IMR-90 (cell line): ENCODE results near the gene SLC6A6. TPM values are rescaled to one million over a fixed set of nuclear protein-coding genes. Genes with fewer than 3 reads are reported as not detected.

Source experiments
- ATAC-seq: fragments of 200-7000 bp; cut with Tn5 transposase; 2 replicates; pipeline ENCODE4 v1.9.1; 2020; ENCODE audit warnings: low read depth, mild to moderate bottlenecking, moderate library complexity
- BruUV-seq: library from RNA; stranded (reverse); fragments of 400-500 nt; replicated peaks from 2 replicates; lab custom pipeline; 2021; lab: Mats Ljungman, UMichigan
- CTCF ChIA-PET: fragments of 300-600 bp; formaldehyde crosslinking; extraction: SDS; loops from one replicate; lab custom pipeline; 2021; ENCODE audit warnings: antibody characterized with exemption; lab: Yijun Ruan, JAX
- POLR2A ChIA-PET: fragments of 300-600 bp; sonication (Branson Sonifier 250); formaldehyde crosslinking; loops from one replicate; lab custom pipeline; 2022; ENCODE audit warnings: antibody characterized with exemption; ENCODE audit not compliant: unreplicated experiment; lab: Charles Lee
- DNase-seq: peaks from one replicate; pipeline ENCODE4 v3.0.0; 2013
- H2AFZ ChIP-seq: replicated peaks from 2 replicates; pipeline ENCODE3; 2013; ENCODE audit warnings: low read length, mild to moderate bottlenecking; ENCODE audit not compliant: poor library complexity
- H2AK5ac ChIP-seq: 2 replicates; pipeline ENCODE4 v1.6.1; 2013; ENCODE audit warnings: low read depth, low read length, inconsistent platforms
- H2AK9ac ChIP-seq: replicated peaks from 2 replicates; pipeline ENCODE3; 2013; ENCODE audit warnings: mild to moderate bottlenecking, low read depth, low read length, moderate library complexity; ENCODE audit not compliant: poor library complexity
- H2BK120ac ChIP-seq: 2 replicates; pipeline ENCODE4 v1.6.1; 2013; ENCODE audit warnings: low read depth, low read length, inconsistent platforms
- H2BK15ac ChIP-seq: 3 replicates; pipeline ENCODE4 v1.6.1; 2013; ENCODE audit warnings: low read depth, low read length, inconsistent platforms
- H2BK20ac ChIP-seq: 2 replicates; pipeline ENCODE4 v1.6.1; 2013; ENCODE audit warnings: low read depth, mild to moderate bottlenecking, inconsistent platforms, low read length, moderate library complexity
- H2BK5ac ChIP-seq: 2 replicates; pipeline ENCODE4 v1.6.1; 2013; ENCODE audit warnings: mild to moderate bottlenecking, low read depth, low read length, inconsistent platforms; ENCODE audit not compliant: poor library complexity, severe bottlenecking
- H3K14ac ChIP-seq: replicated peaks from 2 replicates; pipeline ENCODE4 v1.6.1; 2013; ENCODE audit warnings: low read depth, low read length, inconsistent platforms
- H3K18ac ChIP-seq: 2 replicates; pipeline ENCODE4 v1.6.1; 2013; ENCODE audit warnings: low read depth, low read length, control low read depth
- H3K23ac ChIP-seq: 2 replicates; pipeline ENCODE4 v1.6.1; 2013; ENCODE audit warnings: low read depth, low read length, inconsistent platforms
- H3K27ac ChIP-seq: 2 replicates; pipeline ENCODE4 v1.5.1; 2013; ENCODE audit warnings: mild to moderate bottlenecking, control low read depth, low read length; ENCODE audit not compliant: insufficient read depth
- H3K27me3 ChIP-seq: 2 replicates; pipeline ENCODE4 v1.6.1; 2013; ENCODE audit warnings: low read length; ENCODE audit not compliant: control insufficient read depth, insufficient read depth
- H3K36me3 ChIP-seq: 2 replicates; pipeline ENCODE4 v1.6.1; 2013; ENCODE audit warnings: low read length, mixed read lengths; ENCODE audit not compliant: control insufficient read depth, insufficient read depth
- H3K4ac ChIP-seq: 2 replicates; pipeline ENCODE4 v1.6.1; 2013; ENCODE audit warnings: low read depth, low read length, inconsistent platforms
- H3K4me1 ChIP-seq: 2 replicates; pipeline ENCODE4 v1.6.1; 2013; ENCODE audit warnings: low read length, mixed read lengths; ENCODE audit not compliant: control insufficient read depth, insufficient read depth
- H3K4me2 ChIP-seq: 2 replicates; pipeline ENCODE4 v1.6.1; 2013; ENCODE audit warnings: low read depth, mild to moderate bottlenecking, control low read depth, low read length, moderate library complexity
- H3K4me3 ChIP-seq: 2 replicates; pipeline ENCODE4 v1.5.1; 2013; ENCODE audit warnings: low read depth, mild to moderate bottlenecking, control low read depth, low read length, moderate library complexity; ENCODE audit not compliant: insufficient read depth
- H3K56ac ChIP-seq: 2 replicates; pipeline ENCODE4 v1.6.1; 2013; ENCODE audit warnings: low read length, inconsistent platforms; ENCODE audit not compliant: insufficient read depth; ENCODE audit errors: extremely low read depth
- H3K79me1 ChIP-seq, 2 experiments: 2 replicates each; pipeline ENCODE4 v1.6.1; 2013; ENCODE audit warnings: low read length in 2 of 2, inconsistent platforms in 1 of 2, low read depth in 1 of 2
- H3K9ac ChIP-seq: 2 replicates; pipeline ENCODE4 v1.6.1; 2013; ENCODE audit warnings: low read depth, low read length, control low read depth
- H3K9me1 ChIP-seq: 2 replicates; pipeline ENCODE4 v1.6.1; 2013; ENCODE audit warnings: low read length, inconsistent platforms; ENCODE audit not compliant: insufficient read depth
- H3K9me3 ChIP-seq: 2 replicates; pipeline ENCODE4 v1.6.1; 2013; ENCODE audit warnings: low read length; ENCODE audit not compliant: control insufficient read depth, insufficient read depth
- H4K20me1 ChIP-seq: 2 replicates; pipeline ENCODE4 v1.6.1; 2013; ENCODE audit warnings: low read length, inconsistent platforms; ENCODE audit not compliant: insufficient read depth
- H4K5ac ChIP-seq: 2 replicates; pipeline ENCODE4 v1.6.1; 2013; ENCODE audit warnings: mild to moderate bottlenecking, low read depth, low read length, control low read depth
- H4K8ac ChIP-seq, 2 experiments: 2 replicates each; pipeline ENCODE4 v1.6.1; 2013; ENCODE audit warnings: low read depth in 2 of 2, low read length in 2 of 2, control low read depth in 1 of 2, inconsistent platforms in 1 of 2
- H4K91ac ChIP-seq: 2 replicates; pipeline ENCODE4 v1.6.1; 2013; ENCODE audit warnings: low read depth, low read length, inconsistent platforms; ENCODE audit not compliant: insufficient read depth
- BHLHE40 ChIP-seq: fragments of 150-350 bp; IDR thresholded peaks from 2 replicates; pipeline ENCODE4 v1.6.1; 2016; ENCODE audit warnings: mild to moderate bottlenecking, low read depth, low read length
- CEBPB ChIP-seq: IDR thresholded peaks from 2 replicates; pipeline ENCODE4 v1.6.1; 2012; ENCODE audit warnings: low read depth, low read length, improper control_type of control experiment
- CHD1 ChIP-seq: IDR thresholded peaks from 2 replicates; pipeline ENCODE4 v1.6.1; 2012; ENCODE audit warnings: low read depth, low read length, improper control_type of control experiment
- FOS ChIP-seq: fragments of 150-350 bp; IDR thresholded peaks from 2 replicates; pipeline ENCODE4 v1.6.1; 2016; ENCODE audit warnings: low read depth, low read length
- MAFK ChIP-seq: IDR thresholded peaks from 2 replicates; pipeline ENCODE4 v1.6.1; 2012; ENCODE audit warnings: low read depth, low read length, improper control_type of control experiment
- MAZ ChIP-seq: IDR thresholded peaks from 2 replicates; pipeline ENCODE4 v1.6.1; 2012; ENCODE audit warnings: low read depth, mild to moderate bottlenecking, low read length, improper control_type of control experiment, moderate library complexity, borderline replicate concordance
- MXI1 ChIP-seq: IDR thresholded peaks from 2 replicates; pipeline ENCODE4 v1.6.1; 2012; ENCODE audit warnings: low read depth, mild to moderate bottlenecking, low read length, moderate library complexity, borderline replicate concordance
- NFE2L2 ChIP-seq: fragments of 150-350 bp; IDR thresholded peaks from 2 replicates; pipeline ENCODE4 v1.6.1; 2016; ENCODE audit warnings: low read depth, mild to moderate bottlenecking, low read length
- RAD21 ChIP-seq: IDR thresholded peaks from 2 replicates; pipeline ENCODE4 v1.6.1; 2012; ENCODE audit warnings: low read length, improper control_type of control experiment
- RCOR1 ChIP-seq: IDR thresholded peaks from 2 replicates; pipeline ENCODE4 v1.6.1; 2012; ENCODE audit warnings: mild to moderate bottlenecking, low read length, improper control_type of control experiment; ENCODE audit not compliant: insufficient replicate concordance
- SMC3 ChIP-seq: fragments of 150-350 bp; IDR thresholded peaks from 2 replicates; pipeline ENCODE4 v1.6.1; 2016; ENCODE audit warnings: low read depth, mild to moderate bottlenecking, antibody characterized with exemption, low read length, moderate library complexity
- WGBS, 2 experiments: methylation state at CpG; one replicate each; pipeline versions ENCODE4 v1.1.5 to v1.1.7; 2013; ENCODE audit warnings: missing lambda C conversion rate in 2 of 2; ENCODE audit not compliant: insufficient read length in 1 of 2; ENCODE audit errors: extremely low coverage in 2 of 2; 5-methylcytosine and 5-hydroxymethylcytosine counted together
- dilution Hi-C: fragments of 300-500 bp; cut with HindIII; formaldehyde crosslinking; loops from one replicate; pipeline ENCODE4 v1.14.3; 2018; ENCODE audit warnings: low sequenced_read_pairs; ENCODE audit not compliant: unreplicated experiment
- in situ Hi-C: fragments of 300-500 bp; cut with MboI; formaldehyde crosslinking; loops from 3 replicates; pipeline ENCODE4 v1.14.3; 2019; ENCODE audit warnings: low sequenced_read_pairs, inconsistent platforms, mixed read lengths
- intact Hi-C: fragments of 100-400 bp; cut with micrococcal nuclease; formaldehyde crosslinking; loops from 2 replicates; pipeline ENCODE4 v1.10.0; 2022
- polyA plus RNA-seq, 3 experiments: library from polyadenylated mRNA; depleted of rRNA; stranded (reverse); fragments of >200 nt; gene quantifications; 2 replicates each; pipeline ENCODE4 v1.2.3, GENCODE V29; 2012; ENCODE audit warnings: low replicate concordance in 1 of 3
- total RNA-seq: library from RNA; depleted of rRNA; stranded (reverse); fragments of >200 nt; gene quantifications from 2 replicates; pipeline ENCODE4 v1.2.3, GENCODE V29; 2012
- TF ChIP-seq, protein P1 (sequence below): fragments of 150-350 bp; IDR thresholded peaks from 2 replicates; pipeline ENCODE4 v1.6.1; 2016; ENCODE audit warnings: low read depth, mild to moderate bottlenecking, low read length, moderate library complexity, borderline replicate concordance
- TF ChIP-seq, protein P2 (sequence below): conservative IDR thresholded peaks from 2 replicates; pipeline ENCODE4 v1.5.1; 2012; ENCODE audit warnings: mild to moderate bottlenecking, low read depth, low read length, improper control_type of control experiment
- TF ChIP-seq, protein P3 (sequence below): fragments of 150-350 bp; IDR thresholded peaks from 2 replicates; pipeline ENCODE4 v1.6.1; 2017; ENCODE audit warnings: mild to moderate bottlenecking, antibody characterized with exemption, low read length, low read depth

The SLC6A6 gene
- total and polyA plus RNA-seq, 2 of the 4 experiments (the other 2 are of a cell fraction) = 29.9 to 39.4 TPM

DNA sequence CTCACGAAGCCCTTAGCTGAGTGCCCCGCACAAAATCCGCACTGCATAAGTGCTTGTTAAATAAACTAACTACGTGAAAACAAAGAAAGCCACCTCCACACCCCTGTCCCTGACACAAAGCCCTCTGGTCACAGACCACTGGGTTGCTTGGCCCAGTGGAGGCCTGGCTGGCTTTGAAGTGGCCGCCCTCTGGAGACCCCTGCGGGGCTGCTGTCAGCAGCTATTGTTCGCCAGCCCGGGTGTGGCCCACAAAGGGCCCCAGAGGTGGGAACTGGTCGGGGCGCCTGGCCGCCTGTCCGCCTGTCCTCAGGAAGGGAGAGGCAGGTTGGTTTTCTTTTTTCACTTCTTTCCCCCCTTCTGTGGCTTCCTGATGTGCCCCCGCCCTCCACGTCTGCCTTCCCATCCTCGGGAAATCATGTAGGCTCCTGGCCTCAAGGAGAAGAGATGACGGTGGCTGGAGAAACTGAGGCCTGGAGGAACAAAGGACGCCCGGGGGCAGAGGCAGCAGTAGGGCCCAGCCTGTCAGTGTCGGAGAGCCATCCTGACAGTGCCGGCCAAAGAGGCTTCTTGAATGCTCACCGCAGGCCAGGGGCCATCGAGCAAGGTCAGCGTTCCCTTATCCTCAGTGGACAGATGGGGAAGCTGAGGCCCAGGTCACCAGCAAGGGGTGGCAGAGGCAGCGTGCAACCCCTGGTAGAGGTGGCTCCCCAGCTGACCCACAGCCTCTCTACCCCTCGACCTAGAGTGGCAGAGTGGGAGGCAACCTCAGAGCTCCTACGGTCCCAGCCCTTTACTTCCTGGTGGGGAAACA, 61.1 kb downstream of the SLC6A6 start:
- Histone ChIP-seq H3K36me3 (peaks cover 50% of the 10 kb centered on the region), H2BK5ac (no peak overlapping the region), H4K91ac (no peak overlapping the region), H3K9ac (no peak overlapping the region), H3K4me3 (no peak overlapping the region), H3K27me3 (no peaks in the 10 kb centered on the region), H2BK20ac (no peak overlapping the region), H3K79me1 (peaks cover 6 to 9% of the 10 kb centered on the region in 2 experiments; a peak in 2 of 4 replicates), H3K4me1 (peaks cover 11% of the 10 kb centered on the region; the same call in 1 of the 2 replicates), H3K56ac (no peak overlapping the region), H2BK15ac (no peak overlapping the region), H3K4ac (no peak overlapping the region), H3K27ac (no peak overlapping the region), H4K8ac (no peak overlapping the region), H4K5ac (no peak overlapping the region), H3K4me2 (no peak overlapping the region), H2AFZ (no peak overlapping the region), H2AK5ac (no peak overlapping the region), H3K14ac (no peak overlapping the region), H3K9me3 (no peaks in the 10 kb centered on the region), H2AK9ac (no peak overlapping the region), H2BK120ac (no peak overlapping the region), H3K9me1 (peaks cover 16% of the 10 kb centered on the region), H4K20me1 (no peaks in the 10 kb centered on the region), H3K23ac (no peak overlapping the region), H3K18ac (no peak overlapping the region)
- WGBS, 2 experiments = 86% methylated on average over 14 of the region's 26 CpGs; no CpG with 5 or more reads in 1 of the 2 experiments
- TF ChIP-seq MAZ (no peak), MXI1 (no peak), SMC3 (no peak), BHLHE40 (no peak), RCOR1 (no peak), FOS (no peak), RAD21 (no peak), MAFK (no peak), CHD1 (no peak), CEBPB (no peak), NFE2L2 (no peak)
- TF ChIP-seq, protein P1, sequence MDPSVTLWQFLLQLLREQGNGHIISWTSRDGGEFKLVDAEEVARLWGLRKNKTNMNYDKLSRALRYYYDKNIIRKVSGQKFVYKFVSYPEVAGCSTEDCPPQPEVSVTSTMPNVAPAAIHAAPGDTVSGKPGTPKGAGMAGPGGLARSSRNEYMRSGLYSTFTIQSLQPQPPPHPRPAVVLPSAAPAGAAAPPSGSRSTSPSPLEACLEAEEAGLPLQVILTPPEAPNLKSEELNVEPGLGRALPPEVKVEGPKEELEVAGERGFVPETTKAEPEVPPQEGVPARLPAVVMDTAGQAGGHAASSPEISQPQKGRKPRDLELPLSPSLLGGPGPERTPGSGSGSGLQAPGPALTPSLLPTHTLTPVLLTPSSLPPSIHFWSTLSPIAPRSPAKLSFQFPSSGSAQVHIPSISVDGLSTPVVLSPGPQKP = no peak
- TF ChIP-seq, protein P2, sequence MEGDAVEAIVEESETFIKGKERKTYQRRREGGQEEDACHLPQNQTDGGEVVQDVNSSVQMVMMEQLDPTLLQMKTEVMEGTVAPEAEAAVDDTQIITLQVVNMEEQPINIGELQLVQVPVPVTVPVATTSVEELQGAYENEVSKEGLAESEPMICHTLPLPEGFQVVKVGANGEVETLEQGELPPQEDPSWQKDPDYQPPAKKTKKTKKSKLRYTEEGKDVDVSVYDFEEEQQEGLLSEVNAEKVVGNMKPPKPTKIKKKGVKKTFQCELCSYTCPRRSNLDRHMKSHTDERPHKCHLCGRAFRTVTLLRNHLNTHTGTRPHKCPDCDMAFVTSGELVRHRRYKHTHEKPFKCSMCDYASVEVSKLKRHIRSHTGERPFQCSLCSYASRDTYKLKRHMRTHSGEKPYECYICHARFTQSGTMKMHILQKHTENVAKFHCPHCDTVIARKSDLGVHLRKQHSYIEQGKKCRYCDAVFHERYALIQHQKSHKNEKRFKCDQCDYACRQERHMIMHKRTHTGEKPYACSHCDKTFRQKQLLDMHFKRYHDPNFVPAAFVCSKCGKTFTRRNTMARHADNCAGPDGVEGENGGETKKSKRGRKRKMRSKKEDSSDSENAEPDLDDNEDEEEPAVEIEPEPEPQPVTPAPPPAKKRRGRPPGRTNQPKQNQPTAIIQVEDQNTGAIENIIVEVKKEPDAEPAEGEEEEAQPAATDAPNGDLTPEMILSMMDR = no peak
- TF ChIP-seq, protein P3, sequence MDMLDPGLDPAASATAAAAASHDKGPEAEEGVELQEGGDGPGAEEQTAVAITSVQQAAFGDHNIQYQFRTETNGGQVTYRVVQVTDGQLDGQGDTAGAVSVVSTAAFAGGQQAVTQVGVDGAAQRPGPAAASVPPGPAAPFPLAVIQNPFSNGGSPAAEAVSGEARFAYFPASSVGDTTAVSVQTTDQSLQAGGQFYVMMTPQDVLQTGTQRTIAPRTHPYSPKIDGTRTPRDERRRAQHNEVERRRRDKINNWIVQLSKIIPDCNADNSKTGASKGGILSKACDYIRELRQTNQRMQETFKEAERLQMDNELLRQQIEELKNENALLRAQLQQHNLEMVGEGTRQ = no peak
- DNase-seq (no peak), ATAC-seq (no peak)
- ChIA-PET POLR2A (no interaction called here), CTCF (interaction anchor here (1.2 to 1.8 kb wide), 2 partner anchors 232 to 260 kb away, joined by 3 to 8 read pairs; no protein-coding TSS in a partner anchor)
- dilution Hi-C loops = no loop called here
- BruUV-seq = no TSS peak
- in situ Hi-C loops = loop anchor here (5.0 to 10.0 kb wide), 4 partner anchors 56 to 569 kb away; no protein-coding TSS in a partner anchor
- intact Hi-C loops = no loop called here
